WTC11 (cell line): ENCODE results near the gene SCUBE1. TPM values are rescaled to one million over a fixed set of nuclear protein-coding genes. Genes with fewer than 3 reads are reported as not detected.

Experiments used
- ATAC-seq: fragments of 200-7000 bp; cut with Tn5 transposase; 2 replicates; pipeline ENCODE4 v1.10.0; 2021; ENCODE audit warnings: mild to moderate bottlenecking, moderate library complexity
- CTCF ChIA-PET: fragments of 300-600 bp; sonication (Branson Sonifier 250); formaldehyde crosslinking; loops from one replicate; lab custom pipeline; 2021; ENCODE audit warnings: antibody characterized with exemption; lab: Charles Lee
- POLR2A ChIA-PET: fragments of 350-600 bp; sonication (Branson Sonifier 250); formaldehyde crosslinking; loops from one replicate; lab custom pipeline; 2021; ENCODE audit warnings: antibody characterized with exemption; lab: Charles Lee
- DNase-seq: peaks from one replicate; pipeline ENCODE4 v3.0.0; 2021; ENCODE audit warnings: low spot score
- H3K27ac Mint-ChIP-seq: 2 replicates; pipeline ENCODE4 v1.8.0; 2021; ENCODE audit warnings: mixed read lengths
- H3K27me3 Mint-ChIP-seq: 2 replicates; pipeline ENCODE4 v1.8.0; 2021; ENCODE audit warnings: low read depth, mild to moderate bottlenecking, moderate library complexity, mixed read lengths
- H3K36me3 Mint-ChIP-seq: 2 replicates; pipeline ENCODE4 v1.8.0; 2021; ENCODE audit warnings: mixed read lengths
- H3K4me1 Mint-ChIP-seq: 2 replicates; pipeline ENCODE4 v1.8.0; 2022; ENCODE audit warnings: mixed read lengths
- H3K4me3 Mint-ChIP-seq: 2 replicates; pipeline ENCODE4 v1.8.0; 2021; ENCODE audit warnings: mild to moderate bottlenecking, moderate library complexity, mixed read lengths
- H3K9me3 Mint-ChIP-seq: 2 replicates; pipeline ENCODE4 v1.8.0; 2021; ENCODE audit warnings: mixed read lengths
- CDX4 ChIP-seq: fragments of 250-450 bp; sonication (Bioruptor Pico); IDR thresholded peaks from 2 replicates; pipeline ENCODE4 v1.9.0; 2021; ENCODE audit warnings: moderate library complexity, mild to moderate bottlenecking, inconsistent platforms, borderline replicate concordance
- CTCF ChIP-seq: fragments of 200-600 bp; IDR thresholded peaks from 2 replicates; pipeline ENCODE4 v1.8.0; 2022; ENCODE audit warnings: antibody characterized with exemption
- ESRRA ChIP-seq: sonication (generic); formaldehyde crosslinking; IDR thresholded peaks from 2 replicates; pipeline ENCODE4 v1.8.1; 2022; ENCODE audit warnings: mild to moderate bottlenecking, missing genetic modification reagents, borderline replicate concordance
- ETV6 ChIP-seq: sonication (generic); formaldehyde crosslinking; IDR thresholded peaks from 2 replicates; pipeline ENCODE4 v1.8.1; 2022; ENCODE audit warnings: mild to moderate bottlenecking, missing genetic modification reagents
- FOXJ3 ChIP-seq: sonication (generic); formaldehyde crosslinking; IDR thresholded peaks from 2 replicates; pipeline ENCODE4 v1.9.0; 2021; ENCODE audit warnings: missing genetic modification reagents, mild to moderate bottlenecking, borderline replicate concordance
- RELA ChIP-seq: sonication (generic); formaldehyde crosslinking; IDR thresholded peaks from 2 replicates; pipeline ENCODE4 v1.8.1; 2022; ENCODE audit warnings: missing genetic modification reagents, mild to moderate bottlenecking, borderline replicate concordance
- TEAD4 ChIP-seq: sonication (generic); formaldehyde crosslinking; IDR thresholded peaks from 2 replicates; pipeline ENCODE4 v1.8.0; 2022; ENCODE audit warnings: mild to moderate bottlenecking, missing genetic modification reagents
- ZMAT4 ChIP-seq: fragments of 250-450 bp; sonication (Bioruptor Pico); IDR thresholded peaks from 2 replicates; pipeline ENCODE4 v1.9.0; 2021; ENCODE audit warnings: mild to moderate bottlenecking
- ZNF263 ChIP-seq: sonication (generic); formaldehyde crosslinking; IDR thresholded peaks from 2 replicates; pipeline ENCODE4 v1.8.1; 2022; ENCODE audit warnings: low read depth, mild to moderate bottlenecking, moderate library complexity, missing genetic modification reagents
- ZNF281 ChIP-seq: sonication (generic); formaldehyde crosslinking; IDR thresholded peaks from 2 replicates; pipeline ENCODE4 v1.8.0; 2023; ENCODE audit warnings: mild to moderate bottlenecking, missing genetic modification reagents
- total RNA-seq: library from RNA; stranded (reverse); gene quantifications from 3 replicates; pipeline ENCODE4 v1.2.3, GENCODE V29; 2021

The SCUBE1 gene
- total RNA-seq, 1 experiment from 2014 or later: 6.9 TPM

GRCh38 chr22:43256569-43256968 lies 86.6 kb downstream of the SCUBE1 start:
- POLR2A ChIA-PET: no interaction called here

GRCh38 chr22:43255299-43255698 lies 87.9 kb downstream of the SCUBE1 start:
- H3K27me3 Mint-ChIP-seq: no peaks in the 10 kb centered on the region; the same call in 1 of the 2 replicates

More at GRCh38 chr22:43256569-43256968, 86.6 kb downstream of the SCUBE1 start:
- H3K36me3 Mint-ChIP-seq: no peaks in the 10 kb centered on the region
- TF ChIP-seq TEAD4 (CRISPR knock-in tag) (no peak), ETV6 (CRISPR knock-in tag) (no peak), FOXJ3 (CRISPR knock-in tag) (no peak), ZNF263 (CRISPR knock-in tag) (no peak), ZMAT4 (CRISPR knock-in tag) (no peak), RELA (CRISPR knock-in tag) (no peak)
- no peaks in the 10 kb centered on the region; the same call in 1 of the 2 replicates for H3K27me3 Mint-ChIP-seq
- ATAC-seq: no peak
- CTCF ChIA-PET: no interaction called here
- no peak overlapping the region for H3K4me3 Mint-ChIP-seq
- peak overlapping the region; percentile 43; the same call in 1 of the 2 replicates for H3K27ac Mint-ChIP-seq
- peaks cover 7% of the 10 kb centered on the region; the same call in 1 of the 2 replicates for H3K4me1 Mint-ChIP-seq
- H3K9me3 Mint-ChIP-seq: no peaks in the 10 kb centered on the region
- no peak for DNase-seq

More at GRCh38 chr22:43255299-43255698, 87.9 kb downstream of the SCUBE1 start:
- ChIA-PET CTCF (interaction anchor here (0.8 to 4.4 kb wide), 4 partner anchors 15 to 91 kb away, joined by 3 to 20 read pairs (median 5); no protein-coding TSS in a partner anchor), POLR2A (no interaction called here)
- TF ChIP-seq CTCF (no peak), ZNF281 (no peak), CDX4 (CRISPR knock-in tag) (no peak), ESRRA (CRISPR knock-in tag) (no peak)
- no peak for ATAC-seq
- Mint-ChIP-seq H3K4me1 (0 out of 2 replicates have a peak, but pooled peaks cover 3% of the 10 kb centered on the region), H3K27ac (no peak overlapping the region), H3K9me3 (no peaks in the 10 kb centered on the region), H3K4me3 (no peak overlapping the region), H3K36me3 (no peaks in the 10 kb centered on the region)
- DNase-seq: no peak
